Measurements from ENCODE around the gene RAB15.

GRCh38 chr14:64912261-64912660, 59.9 kb downstream of the RAB15 start:
- TF ChIP-seq CTCF (optimal IDR thresholded peaks at IDR 0.05 in 1 of 3, IDR thresholded peaks at IDR 0.05 in 1 of 3, conservative IDR thresholded peaks at IDR 0.05 in 1 of 3; ENCODE audit: extremely low read depth in 1 of 3, insufficient read depth in 2 of 3, low read length in 3 of 3) (no peak), EZH2 (IDR thresholded peaks at IDR 0.05; ENCODE audit: low read length) (no peak)

Measured in keratinocyte (primary cell).